Testis (tissue), 3 donors: ENCODE measurements around the gene GSAP. TPM values are rescaled to one million over a fixed set of nuclear protein-coding genes. Genes with fewer than 3 reads are reported as not detected.
"Not testable (repeated sequence)": the region's sequence is repeated elsewhere in the genome, so short reads cannot be mapped to it uniquely, and the experiment has no call there.

Source experiments
- DNase-seq: peaks from one replicate; pipeline ENCODE4 v3.0.0-alpha.2; 2019
- H3K27ac ChIP-seq, 2 donors: fragments of 200-600 bp; sonication (generic); one replicate each; pipeline ENCODE4 v1.5.1; 2019
- H3K27me3 ChIP-seq: fragments of 200-600 bp; sonication (generic); one replicate; pipeline ENCODE4 v1.5.1; 2019
- H3K36me3 ChIP-seq: fragments of 200-600 bp; sonication (generic); one replicate; pipeline ENCODE4 v1.5.1; 2017; ENCODE audit warnings: low read depth; ENCODE audit errors: missing control alignments
- H3K4me1 ChIP-seq: fragments of 200-600 bp; sonication (generic); one replicate; pipeline ENCODE4 v1.5.1; 2019
- H3K4me3 ChIP-seq, 2 donors: fragments of 200-600 bp; sonication (generic); one replicate each; pipeline ENCODE4 v1.5.1; 2017 to 2019
- H3K9me3 ChIP-seq: fragments of 200-600 bp; sonication (generic); one replicate; pipeline ENCODE4 v1.5.1; 2017
- CTCF ChIP-seq, 3 experiments: fragments of 450-650 bp in 2 of 3; fragments of 200-600 bp in 1 of 3; sonication (generic) in 1 of 3; IDR thresholded peaks; one replicate each; pipeline ENCODE4 v1.5.1; 2016 to 2019; ENCODE audit warnings: antibody characterized with exemption in 3 of 3, mild to moderate bottlenecking in 2 of 3, moderate library complexity in 1 of 3
- POLR2A ChIP-seq: fragments of 450-650 bp; IDR thresholded peaks from one replicate; pipeline ENCODE4 v1.6.1; 2017; ENCODE audit warnings: antibody characterized with exemption, mild to moderate bottlenecking, moderate library complexity
- WGBS, 2 donors: methylation state at CpG; one replicate each; pipeline ENCODE4 v1.1.5; 2018; 5-methylcytosine and 5-hydroxymethylcytosine counted together
- intact Hi-C: fragments of 100-400 bp; cut with DNase I; formaldehyde crosslinking; loops from one replicate; pipeline ENCODE4 v1.15.1; 2023; ENCODE audit warnings: low total_unique reads
- polyA plus RNA-seq: library from polyadenylated mRNA; stranded (reverse); fragments of 350-450 nt; fragmentation: Illumina TruSeq; extraction: RNeasy Lipid Tissue Mini Kit (QIAGEN cat#74804); gene quantifications from one replicate; pipeline ENCODE4 v1.2.3, GENCODE V29; 2014; ENCODE audit warnings: low read depth, low replicate concordance; ENCODE audit not compliant: insufficient read depth
- total RNA-seq, 2 donors: library from RNA; depleted of rRNA; stranded (reverse); fragments of >200 nt; gene quantifications; one replicate each; pipeline ENCODE4 v1.2.3, GENCODE V29; 2016

Gene GSAP
- total and polyA plus RNA-seq, 3 donors from 2014 or later = 6.0 to 16.2 (median 14.6) TPM

DNA sequence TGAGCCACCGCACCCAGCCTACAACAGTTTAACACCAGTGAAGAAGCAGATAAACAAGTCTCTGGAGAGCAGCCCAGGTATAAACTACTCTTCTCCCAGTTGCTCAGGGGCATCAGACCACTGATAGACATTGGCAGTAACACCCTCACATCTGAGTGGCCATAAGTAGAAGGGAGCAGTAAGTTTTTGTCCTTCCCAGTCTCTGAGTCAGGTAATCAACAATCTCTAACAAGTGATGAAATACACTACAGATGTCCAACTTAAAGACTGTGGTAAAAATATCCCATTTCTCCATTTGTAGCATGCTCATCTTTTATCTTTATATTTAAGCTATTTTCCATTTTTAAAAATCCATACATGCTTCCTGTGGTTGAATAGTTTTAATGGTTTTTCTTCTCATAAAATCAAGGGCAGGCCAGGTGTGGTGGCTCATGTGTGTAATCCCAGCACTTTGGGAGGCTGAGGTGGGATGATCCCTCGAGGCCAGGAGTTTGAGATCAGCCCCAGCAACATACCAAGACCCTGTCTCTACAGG, 78.6 kb downstream of the GSAP start:
- Histone ChIP-seq H3K27me3 (no peaks in the 10 kb centered on the region), H3K27ac (no peak overlapping the region), H3K36me3 (no peaks in the 10 kb centered on the region), H3K9me3 (no peaks in the 10 kb centered on the region), H3K4me3 (no peak overlapping the region), H3K4me1 (peaks cover 4% of the 10 kb centered on the region)
- WGBS, 2 donors = 92 to 96% methylated on average over 2 of the region's 2 CpGs
- intact Hi-C loops = no loop called here
- TF ChIP-seq POLR2A = no peak
- no peak for TF ChIP-seq CTCF (IDR thresholded peaks at IDR 0.05)
- DNase-seq = no peak

DNA sequence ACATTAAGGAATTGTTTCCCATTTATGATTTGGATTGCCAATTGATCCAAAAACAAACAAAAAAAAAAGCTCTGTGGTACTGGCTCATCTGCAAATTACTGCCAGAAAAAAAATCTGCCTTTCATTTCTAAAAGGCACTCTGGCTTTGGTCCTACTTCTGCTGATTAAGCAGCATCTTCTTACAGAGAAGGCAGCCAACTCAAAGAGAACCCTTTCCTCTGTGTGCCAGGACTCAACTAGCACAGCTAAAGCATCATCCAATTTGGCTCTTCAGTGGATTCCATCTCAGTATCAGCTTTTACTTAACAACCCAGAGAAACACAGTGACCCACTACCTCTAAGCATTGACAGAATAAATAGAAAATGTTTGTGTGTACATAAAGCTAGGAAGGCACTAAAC, 80.6 kb downstream of the GSAP start:
- TF ChIP-seq POLR2A (no peak), CTCF (IDR thresholded peaks at IDR 0.05) (no peak)
- no peak for DNase-seq
- Histone ChIP-seq H3K9me3 (no peaks in the 10 kb centered on the region), H3K27me3 (no peaks in the 10 kb centered on the region), H3K4me3 (no peak overlapping the region), H3K27ac (no peak overlapping the region), H3K36me3 (no peaks in the 10 kb centered on the region), H3K4me1 (peaks cover 4% of the 10 kb centered on the region)
- intact Hi-C loops = no loop called here

DNA sequence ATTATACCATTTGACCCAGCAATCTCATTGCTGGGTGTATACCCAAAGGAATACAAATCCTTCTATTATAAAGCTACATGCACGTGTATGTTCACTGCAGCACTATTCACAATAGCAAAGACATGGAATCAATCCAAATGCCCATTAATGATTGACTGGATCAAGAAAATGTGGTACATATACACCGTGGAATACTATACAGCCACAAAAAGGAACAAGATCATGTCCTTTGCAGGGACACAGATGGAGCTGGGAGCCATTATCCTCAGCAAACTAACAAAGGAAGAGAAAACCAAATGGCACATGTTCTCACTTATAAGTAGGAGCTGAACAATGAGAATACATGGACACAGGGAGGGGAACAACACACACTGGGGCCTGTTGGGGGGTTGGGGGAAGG, 82.1 kb downstream of the GSAP start:
- H3K4me3 ChIP-seq, H3K36me3 ChIP-seq, DNase-seq, H3K27me3 ChIP-seq, intact Hi-C loops, H3K9me3 ChIP-seq, H3K4me1 ChIP-seq, H3K27ac ChIP-seq: not testable (repeated sequence)
- 99 to 100% methylated on average over 2 of the region's 2 CpGs for WGBS, 2 donors

DNA sequence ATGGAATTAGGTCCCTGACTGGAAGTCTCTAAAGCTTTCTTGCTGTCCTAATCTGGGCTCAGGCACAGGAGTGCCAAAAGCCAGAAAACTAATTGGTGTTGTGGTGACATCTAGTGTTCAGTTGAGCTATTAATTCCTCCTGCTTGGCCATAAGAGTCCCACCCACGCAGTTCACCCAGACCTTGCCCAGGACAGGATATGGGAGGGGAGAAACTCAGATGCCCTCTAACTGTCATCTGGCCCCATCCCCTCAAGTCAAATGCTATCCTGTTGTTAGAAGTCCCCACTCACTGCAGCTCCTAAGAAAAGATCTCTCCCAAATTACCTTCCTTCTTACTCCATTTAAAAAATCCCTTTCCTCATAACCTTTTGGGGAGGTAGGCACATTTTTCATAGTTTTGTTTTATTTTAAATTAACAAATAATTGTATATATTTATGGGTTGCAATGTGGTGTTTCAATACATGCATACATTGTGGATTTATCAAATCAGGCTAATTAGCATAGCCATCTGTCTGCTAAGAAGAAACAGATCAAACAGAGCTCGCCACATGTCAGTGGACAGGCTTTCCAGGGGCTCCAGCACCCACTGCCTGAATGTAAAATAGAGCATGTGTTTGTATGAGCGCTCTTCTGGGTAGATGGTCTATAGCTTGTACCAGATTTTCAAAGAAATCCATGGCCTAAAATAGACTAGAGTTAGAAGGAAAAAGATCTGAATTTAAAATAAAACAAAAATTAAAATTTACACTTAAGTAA, 84.0 kb downstream of the GSAP start:
- no peaks in the 10 kb centered on the region for H3K9me3 ChIP-seq
- H3K4me1 ChIP-seq = peaks cover 17% of the 10 kb centered on the region
- peak; percentile 78 for DNase-seq
- 62 to 70% methylated on average over 3 of the region's 3 CpGs for WGBS, 2 donors
- H3K27me3 ChIP-seq = no peaks in the 10 kb centered on the region
- intact Hi-C loops = no loop called here
- no peak overlapping the region for H3K4me3 ChIP-seq
- H3K27ac ChIP-seq = no peak overlapping the region
- TF ChIP-seq POLR2A (no peak), CTCF (IDR thresholded peaks at IDR 0.05) (peak; percentile 44 to 69 (median 65))
- no peaks in the 10 kb centered on the region for H3K36me3 ChIP-seq

DNA sequence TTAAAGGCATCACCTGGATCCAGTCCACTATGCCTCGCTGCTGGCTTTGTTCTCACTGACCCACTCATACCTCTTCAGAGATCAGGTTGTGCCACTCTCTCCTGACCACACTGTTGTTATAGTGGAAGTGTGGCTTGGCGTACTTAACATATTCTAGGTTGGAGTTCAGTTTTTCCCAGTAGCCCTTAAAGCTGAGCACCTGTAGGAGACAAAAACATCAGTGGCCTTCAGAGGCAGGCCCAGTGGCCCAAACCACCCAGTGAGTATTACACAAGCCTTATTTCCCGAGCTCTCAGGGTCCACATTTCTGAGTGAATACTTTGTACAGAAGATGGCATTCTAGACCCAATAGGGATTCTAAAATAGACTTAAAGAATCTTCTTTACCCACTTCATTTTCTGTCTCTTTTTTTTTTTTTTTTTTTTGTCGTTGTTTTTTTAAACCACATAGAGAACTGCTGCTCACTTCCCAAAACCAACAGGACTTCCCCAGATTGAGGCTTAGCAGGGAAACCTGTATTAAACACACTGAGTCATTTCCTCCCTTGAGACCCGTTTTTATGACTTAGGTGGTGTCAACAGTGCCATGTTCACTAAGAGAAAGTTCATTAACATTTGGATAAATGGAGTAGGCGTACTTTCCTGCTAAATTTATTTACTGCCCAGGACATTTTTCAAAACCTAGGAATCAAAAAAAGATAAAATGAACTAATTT, 85.8 kb downstream of the GSAP start:
- no peak overlapping the region for H3K4me3 ChIP-seq
- WGBS, 2 donors = 77 to 85% methylated on average over 6 of the region's 6 CpGs
- intact Hi-C loops = no loop called here
- no peak for DNase-seq
- H3K4me1 ChIP-seq = peaks cover 20% of the 10 kb centered on the region
- no peaks in the 10 kb centered on the region for H3K27me3 ChIP-seq
- H3K27ac ChIP-seq = peak overlapping the region in 1 of 2 donors; percentile 42
- H3K36me3 ChIP-seq = no peaks in the 10 kb centered on the region
- TF ChIP-seq CTCF (IDR thresholded peaks at IDR 0.05) = no peak
- TF ChIP-seq POLR2A = no peak
- no peaks in the 10 kb centered on the region for H3K9me3 ChIP-seq
